ENCODE measurements around the gene TMEM168. TPM values are rescaled to one million over a fixed set of nuclear protein-coding genes. Genes with fewer than 3 reads are reported as not detected.
A peak's percentile ranks its signal among the peaks of the same experiment; 100 is the strongest.

The TMEM168 gene
- total and polyA plus RNA-seq, 2 of the 13 experiments (the other 11 are each of a cell fraction or from before 2014, with no cell fraction given) = 8.7 to 15.7 TPM

DNA sequence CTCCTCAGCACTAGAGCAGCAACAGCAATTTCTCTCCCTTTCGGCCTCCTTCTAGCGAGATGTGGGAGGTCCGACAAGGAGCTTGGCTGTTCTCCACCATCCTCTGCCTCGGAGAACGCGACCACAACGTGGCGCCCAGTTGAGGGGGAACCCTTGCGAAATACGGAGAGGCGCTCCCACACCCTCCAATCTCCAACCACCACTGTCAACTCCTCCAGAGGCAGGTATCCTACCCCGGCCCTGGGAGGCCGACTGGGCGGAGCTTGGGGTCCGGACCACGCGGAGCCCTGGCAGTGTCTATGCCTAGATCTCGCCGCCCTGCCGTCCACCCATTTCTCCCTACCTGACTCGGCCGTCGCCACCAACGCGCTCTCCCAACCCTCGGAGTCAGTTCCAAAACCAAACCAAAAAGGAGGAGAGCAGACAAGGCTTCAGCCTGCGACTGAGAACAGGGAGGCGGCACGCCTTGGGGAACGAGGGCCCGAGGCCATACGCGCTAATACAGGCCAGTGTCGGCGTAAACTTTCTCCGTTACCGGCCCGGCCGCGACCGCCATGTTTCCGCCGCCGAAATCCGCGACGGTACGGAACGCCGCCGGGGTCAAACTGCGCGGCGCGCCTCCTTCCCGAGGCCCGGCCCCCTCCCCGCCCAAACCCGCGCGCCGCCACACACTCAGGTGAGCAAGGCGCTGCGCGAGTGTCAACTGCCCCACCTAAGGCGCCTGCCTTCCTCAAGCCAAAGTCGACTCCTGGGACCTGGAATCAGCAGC is at the start of gene TMEM168 (continued):
- TF ChIP-seq, protein P1, sequence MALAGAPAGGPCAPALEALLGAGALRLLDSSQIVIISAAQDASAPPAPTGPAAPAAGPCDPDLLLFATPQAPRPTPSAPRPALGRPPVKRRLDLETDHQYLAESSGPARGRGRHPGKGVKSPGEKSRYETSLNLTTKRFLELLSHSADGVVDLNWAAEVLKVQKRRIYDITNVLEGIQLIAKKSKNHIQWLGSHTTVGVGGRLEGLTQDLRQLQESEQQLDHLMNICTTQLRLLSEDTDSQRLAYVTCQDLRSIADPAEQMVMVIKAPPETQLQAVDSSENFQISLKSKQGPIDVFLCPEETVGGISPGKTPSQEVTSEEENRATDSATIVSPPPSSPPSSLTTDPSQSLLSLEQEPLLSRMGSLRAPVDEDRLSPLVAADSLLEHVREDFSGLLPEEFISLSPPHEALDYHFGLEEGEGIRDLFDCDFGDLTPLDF (CRISPR knock-in tag; IDR thresholded peaks at IDR 0.05) = no peak
- TF ChIP-seq, protein P2, sequence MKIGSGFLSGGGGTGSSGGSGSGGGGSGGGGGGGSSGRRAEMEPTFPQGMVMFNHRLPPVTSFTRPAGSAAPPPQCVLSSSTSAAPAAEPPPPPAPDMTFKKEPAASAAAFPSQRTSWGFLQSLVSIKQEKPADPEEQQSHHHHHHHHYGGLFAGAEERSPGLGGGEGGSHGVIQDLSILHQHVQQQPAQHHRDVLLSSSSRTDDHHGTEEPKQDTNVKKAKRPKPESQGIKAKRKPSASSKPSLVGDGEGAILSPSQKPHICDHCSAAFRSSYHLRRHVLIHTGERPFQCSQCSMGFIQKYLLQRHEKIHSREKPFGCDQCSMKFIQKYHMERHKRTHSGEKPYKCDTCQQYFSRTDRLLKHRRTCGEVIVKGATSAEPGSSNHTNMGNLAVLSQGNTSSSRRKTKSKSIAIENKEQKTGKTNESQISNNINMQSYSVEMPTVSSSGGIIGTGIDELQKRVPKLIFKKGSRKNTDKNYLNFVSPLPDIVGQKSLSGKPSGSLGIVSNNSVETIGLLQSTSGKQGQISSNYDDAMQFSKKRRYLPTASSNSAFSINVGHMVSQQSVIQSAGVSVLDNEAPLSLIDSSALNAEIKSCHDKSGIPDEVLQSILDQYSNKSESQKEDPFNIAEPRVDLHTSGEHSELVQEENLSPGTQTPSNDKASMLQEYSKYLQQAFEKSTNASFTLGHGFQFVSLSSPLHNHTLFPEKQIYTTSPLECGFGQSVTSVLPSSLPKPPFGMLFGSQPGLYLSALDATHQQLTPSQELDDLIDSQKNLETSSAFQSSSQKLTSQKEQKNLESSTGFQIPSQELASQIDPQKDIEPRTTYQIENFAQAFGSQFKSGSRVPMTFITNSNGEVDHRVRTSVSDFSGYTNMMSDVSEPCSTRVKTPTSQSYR (CRISPR knock-in tag; IDR thresholded peaks at IDR 0.05; ENCODE audit: borderline replicate concordance) = no peak; the same call in 1 of the 2 replicates
- TF ChIP-seq BRCA1 (CRISPR knock-in tag; IDR thresholded peaks at IDR 0.05) (no peak), RFX3 (CRISPR knock-in tag; IDR thresholded peaks at IDR 0.05) (no peak), ZNF644 (CRISPR knock-in tag; IDR thresholded peaks at IDR 0.05; ENCODE audit: low read depth) (0 out of 2 replicates have a peak, but pooled peaks have one; percentile 39), MIER3 (CRISPR knock-in tag; IDR thresholded peaks at IDR 0.05; ENCODE audit: borderline replicate concordance) (peak; percentile 25; the same call in 1 of the 2 replicates), MYNN (CRISPR knock-in tag; IDR thresholded peaks at IDR 0.05; ENCODE audit: low read depth) (no peak), SAFB2 (CRISPR knock-in tag; IDR thresholded peaks at IDR 0.05; ENCODE audit: borderline replicate concordance, low read depth) (peak; percentile 79; the same call in 1 of the 2 replicates), ZNF891 (CRISPR knock-in tag; IDR thresholded peaks at IDR 0.05) (peak; percentile 82; the same call in 1 of the 2 replicates)
- TF ChIP-seq, protein P3, sequence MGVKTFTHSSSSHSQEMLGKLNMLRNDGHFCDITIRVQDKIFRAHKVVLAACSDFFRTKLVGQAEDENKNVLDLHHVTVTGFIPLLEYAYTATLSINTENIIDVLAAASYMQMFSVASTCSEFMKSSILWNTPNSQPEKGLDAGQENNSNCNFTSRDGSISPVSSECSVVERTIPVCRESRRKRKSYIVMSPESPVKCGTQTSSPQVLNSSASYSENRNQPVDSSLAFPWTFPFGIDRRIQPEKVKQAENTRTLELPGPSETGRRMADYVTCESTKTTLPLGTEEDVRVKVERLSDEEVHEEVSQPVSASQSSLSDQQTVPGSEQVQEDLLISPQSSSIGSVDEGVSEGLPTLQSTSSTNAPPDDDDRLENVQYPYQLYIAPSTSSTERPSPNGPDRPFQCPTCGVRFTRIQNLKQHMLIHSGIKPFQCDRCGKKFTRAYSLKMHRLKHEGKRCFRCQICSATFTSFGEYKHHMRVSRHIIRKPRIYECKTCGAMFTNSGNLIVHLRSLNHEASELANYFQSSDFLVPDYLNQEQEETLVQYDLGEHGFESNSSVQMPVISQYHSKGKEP (CRISPR knock-in tag; IDR thresholded peaks at IDR 0.05) = no peak
- TF ChIP-seq, protein P4, sequence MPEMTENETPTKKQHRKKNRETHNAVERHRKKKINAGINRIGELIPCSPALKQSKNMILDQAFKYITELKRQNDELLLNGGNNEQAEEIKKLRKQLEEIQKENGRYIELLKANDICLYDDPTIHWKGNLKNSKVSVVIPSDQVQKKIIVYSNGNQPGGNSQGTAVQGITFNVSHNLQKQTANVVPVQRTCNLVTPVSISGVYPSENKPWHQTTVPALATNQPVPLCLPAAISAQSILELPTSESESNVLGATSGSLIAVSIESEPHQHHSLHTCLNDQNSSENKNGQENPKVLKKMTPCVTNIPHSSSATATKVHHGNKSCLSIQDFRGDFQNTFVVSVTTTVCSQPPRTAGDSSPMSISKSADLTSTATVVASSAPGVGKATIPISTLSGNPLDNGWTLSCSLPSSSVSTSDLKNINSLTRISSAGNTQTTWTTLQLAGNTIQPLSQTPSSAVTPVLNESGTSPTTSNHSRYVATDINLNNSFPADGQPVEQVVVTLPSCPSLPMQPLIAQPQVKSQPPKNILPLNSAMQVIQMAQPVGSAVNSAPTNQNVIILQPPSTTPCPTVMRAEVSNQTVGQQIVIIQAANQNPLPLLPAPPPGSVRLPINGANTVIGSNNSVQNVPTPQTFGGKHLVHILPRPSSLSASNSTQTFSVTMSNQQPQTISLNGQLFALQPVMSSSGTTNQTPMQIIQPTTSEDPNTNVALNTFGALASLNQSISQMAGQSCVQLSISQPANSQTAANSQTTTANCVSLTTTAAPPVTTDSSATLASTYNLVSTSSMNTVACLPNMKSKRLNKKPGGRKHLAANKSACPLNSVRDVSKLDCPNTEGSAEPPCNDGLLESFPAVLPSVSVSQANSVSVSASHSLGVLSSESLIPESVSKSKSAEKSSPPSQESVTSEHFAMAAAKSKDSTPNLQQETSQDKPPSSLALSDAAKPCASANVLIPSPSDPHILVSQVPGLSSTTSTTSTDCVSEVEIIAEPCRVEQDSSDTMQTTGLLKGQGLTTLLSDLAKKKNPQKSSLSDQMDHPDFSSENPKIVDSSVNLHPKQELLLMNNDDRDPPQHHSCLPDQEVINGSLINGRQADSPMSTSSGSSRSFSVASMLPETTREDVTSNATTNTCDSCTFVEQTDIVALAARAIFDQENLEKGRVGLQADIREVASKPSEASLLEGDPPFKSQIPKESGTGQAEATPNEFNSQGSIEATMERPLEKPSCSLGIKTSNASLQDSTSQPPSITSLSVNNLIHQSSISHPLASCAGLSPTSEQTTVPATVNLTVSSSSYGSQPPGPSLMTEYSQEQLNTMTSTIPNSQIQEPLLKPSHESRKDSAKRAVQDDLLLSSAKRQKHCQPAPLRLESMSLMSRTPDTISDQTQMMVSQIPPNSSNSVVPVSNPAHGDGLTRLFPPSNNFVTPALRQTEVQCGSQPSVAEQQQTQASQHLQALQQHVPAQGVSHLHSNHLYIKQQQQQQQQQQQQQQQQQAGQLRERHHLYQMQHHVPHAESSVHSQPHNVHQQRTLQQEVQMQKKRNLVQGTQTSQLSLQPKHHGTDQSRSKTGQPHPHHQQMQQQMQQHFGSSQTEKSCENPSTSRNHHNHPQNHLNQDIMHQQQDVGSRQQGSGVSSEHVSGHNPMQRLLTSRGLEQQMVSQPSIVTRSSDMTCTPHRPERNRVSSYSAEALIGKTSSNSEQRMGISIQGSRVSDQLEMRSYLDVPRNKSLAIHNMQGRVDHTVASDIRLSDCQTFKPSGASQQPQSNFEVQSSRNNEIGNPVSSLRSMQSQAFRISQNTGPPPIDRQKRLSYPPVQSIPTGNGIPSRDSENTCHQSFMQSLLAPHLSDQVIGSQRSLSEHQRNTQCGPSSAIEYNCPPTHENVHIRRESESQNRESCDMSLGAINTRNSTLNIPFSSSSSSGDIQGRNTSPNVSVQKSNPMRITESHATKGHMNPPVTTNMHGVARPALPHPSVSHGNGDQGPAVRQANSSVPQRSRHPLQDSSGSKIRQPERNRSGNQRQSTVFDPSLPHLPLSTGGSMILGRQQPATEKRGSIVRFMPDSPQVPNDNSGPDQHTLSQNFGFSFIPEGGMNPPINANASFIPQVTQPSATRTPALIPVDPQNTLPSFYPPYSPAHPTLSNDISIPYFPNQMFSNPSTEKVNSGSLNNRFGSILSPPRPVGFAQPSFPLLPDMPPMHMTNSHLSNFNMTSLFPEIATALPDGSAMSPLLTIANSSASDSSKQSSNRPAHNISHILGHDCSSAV (CRISPR knock-in tag; IDR thresholded peaks at IDR 0.05; ENCODE audit: borderline replicate concordance) = no peak
- TF ChIP-seq, protein P5, sequence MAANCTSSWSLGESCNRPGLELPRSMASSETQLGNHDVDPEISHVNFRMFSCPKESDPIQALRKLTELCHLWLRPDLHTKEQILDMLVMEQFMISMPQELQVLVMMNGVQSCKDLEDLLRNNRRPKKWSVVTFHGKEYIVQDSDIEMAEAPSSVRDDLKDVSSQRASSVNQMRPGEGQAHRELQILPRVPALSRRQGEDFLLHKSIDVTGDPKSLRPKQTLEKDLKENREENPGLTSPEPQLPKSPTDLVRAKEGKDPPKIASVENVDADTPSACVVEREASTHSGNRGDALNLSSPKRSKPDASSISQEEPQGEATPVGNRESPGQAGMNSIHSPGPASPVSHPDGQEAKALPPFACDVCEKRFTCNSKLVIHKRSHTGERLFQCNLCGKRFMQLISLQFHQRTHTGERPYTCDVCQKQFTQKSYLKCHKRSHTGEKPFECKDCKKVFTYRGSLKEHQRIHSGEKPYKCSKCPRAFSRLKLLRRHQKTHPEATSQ (CRISPR knock-in tag; IDR thresholded peaks at IDR 0.05; ENCODE audit: borderline replicate concordance) = 0 out of 2 replicates have a peak, but pooled peaks have one; percentile 56
